GM18867 (cell line): Measurements from ENCODE around the gene NEK4.

Experiments
- ATAC-seq: cut with Tn5 transposase; IDR thresholded peaks from one replicate; pipeline ENCODE4 v1.9.1; 2021; ENCODE audit warnings: mild to moderate bottlenecking, moderate library complexity; ENCODE audit not compliant: unreplicated experiment

Gene NEK4

DNA sequence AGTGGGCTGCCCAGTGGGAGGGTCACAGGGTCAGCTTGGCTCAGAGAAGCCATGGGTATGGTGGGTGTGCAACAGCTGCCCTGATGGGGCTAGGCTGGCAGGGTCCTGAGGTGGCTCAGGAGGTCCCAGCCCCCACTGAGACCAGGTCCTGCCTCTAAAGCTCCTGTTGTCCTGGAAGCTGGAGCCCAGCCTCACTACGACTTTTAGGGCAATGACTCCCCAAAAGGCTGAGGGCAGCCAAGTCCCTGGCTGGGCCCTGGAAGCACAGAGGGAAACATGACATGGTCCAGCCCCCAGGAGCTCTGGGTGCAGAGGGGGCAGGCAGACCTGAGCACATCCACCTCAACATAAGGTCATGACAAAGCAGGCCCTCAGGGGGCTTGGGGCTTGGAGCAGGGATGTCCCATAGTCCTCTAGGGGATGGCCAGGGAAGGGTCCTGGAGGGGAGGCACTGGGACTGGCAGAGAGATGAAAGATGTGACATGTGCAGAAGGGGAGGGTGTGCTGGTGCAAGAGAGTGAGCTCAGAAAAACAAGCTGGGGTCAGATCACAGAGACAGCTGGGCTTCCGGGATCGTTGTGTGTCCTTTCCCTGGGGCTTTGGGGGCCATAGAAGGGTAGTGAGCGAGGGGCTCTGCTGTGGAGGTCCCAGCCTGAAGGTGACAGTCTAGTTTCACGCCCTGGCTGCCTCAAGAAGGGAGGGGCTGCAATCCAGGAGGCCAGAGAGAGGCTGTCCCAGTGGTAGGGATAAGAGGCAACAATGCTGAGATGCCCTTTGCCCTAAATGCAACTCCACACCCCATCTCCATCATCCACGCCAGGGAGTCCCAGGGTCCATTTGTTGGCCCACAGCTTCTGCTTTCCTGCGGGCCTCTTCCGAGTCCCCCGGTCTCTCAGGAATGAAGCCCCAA is 23.2 kb upstream of the NEK4 start:
- no peak for ATAC-seq

DNA sequence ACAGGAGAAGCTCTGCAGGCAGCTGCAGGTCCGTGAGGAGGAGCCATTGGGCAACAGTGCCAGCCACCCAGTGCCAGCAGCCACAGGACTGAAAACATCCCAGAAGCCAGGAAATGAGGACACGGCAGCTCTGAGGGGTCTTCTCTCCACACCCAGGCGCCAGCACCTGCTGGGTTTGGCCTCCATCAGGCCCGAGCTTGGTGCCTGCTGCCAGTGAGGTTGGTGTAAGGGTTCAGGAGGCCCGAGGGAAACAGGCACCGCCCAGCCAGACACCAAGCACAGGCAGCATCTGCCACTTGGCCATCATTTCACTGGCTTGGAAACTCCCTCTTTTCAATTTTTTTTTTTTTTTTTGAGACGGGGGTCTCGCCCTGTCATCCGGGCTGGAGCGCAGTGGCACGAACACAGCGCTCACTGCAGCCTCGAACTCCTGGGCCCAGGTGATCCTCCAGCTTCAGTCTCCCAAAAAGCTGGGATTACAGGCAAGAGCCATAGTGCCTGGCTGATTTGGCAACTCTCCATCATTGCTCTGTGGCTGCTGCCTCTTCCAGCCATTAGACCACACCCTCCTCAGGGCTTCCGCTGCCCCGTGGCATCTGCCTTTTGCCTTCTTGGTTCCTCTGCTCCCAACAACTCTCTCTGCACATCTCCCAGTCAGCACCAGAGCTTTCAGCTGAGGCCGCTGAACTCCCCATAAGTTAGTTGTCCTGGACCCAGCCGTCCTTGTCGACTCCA is 22.4 kb upstream of the NEK4 start:
- no peak for ATAC-seq

- no peak for ATAC-seq
These were observed 21.7 kb upstream of the NEK4 start for GRCh38 chr3:52792413-52792812.

DNA sequence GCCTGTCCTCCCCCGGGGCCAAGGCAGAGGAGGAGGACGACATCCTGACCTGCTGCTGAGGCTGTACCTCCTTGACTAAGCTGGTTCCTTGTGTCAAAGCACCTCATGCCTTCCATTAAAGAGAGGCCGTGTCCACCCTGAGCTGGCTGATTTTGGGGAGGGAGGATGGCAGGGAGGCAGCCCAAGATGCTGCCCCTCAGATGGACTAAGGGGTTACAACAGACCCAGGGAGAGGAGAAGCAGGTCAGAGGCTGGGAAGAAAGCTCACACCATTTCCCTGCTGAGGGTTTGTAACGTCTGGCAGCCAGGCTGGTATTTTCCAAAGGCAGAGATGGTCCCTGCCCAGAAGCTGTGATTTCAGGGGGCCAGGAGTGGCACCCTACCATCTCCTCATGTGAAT is 21.2 kb upstream of the NEK4 start:
- ATAC-seq: no peak

DNA sequence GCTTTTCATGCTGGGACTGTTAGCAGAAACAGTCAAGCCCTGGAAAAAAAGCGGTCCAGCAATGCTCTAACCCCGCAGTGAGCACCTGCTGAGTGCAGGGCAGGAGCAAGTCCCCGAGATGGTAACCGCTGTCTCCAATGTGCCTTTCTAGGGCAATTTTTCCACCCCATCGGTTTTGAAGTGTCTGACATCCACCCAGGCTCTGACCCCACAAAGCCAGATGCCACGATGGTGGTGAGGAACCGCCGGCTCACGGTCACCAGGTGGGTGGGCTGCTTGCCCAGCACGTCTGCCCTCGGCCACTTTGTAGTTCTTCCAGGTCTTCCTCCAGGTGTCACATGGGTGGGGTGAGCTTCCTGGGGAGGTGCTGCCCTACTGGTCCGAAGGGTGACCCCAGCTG is 20.6 kb upstream of the NEK4 start:
- ATAC-seq: no peak

- no peak for ATAC-seq
These were observed 20.0 kb upstream of the NEK4 start for GRCh38 chr3:52790741-52791140.

DNA sequence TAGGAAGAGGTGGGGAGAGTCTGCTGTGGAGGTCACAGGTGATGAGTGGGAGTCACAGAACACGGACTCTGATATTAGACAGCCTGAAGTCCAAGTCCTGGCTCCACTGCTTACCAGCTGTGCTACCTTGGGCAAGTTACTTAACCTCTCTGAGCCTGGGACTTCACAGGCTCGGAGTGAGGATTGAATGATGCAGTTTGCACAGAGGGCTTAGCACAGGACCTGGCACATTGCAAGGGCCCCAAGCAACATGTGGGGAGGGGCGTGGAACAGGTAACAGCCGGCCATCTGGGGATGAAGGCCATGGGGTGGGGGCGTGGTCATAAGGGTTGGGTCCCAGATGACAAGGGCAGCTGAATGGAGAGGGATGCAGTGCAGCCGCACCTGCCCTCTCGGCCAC is 19.6 kb upstream of the NEK4 start:
- ATAC-seq: no peak

DNA sequence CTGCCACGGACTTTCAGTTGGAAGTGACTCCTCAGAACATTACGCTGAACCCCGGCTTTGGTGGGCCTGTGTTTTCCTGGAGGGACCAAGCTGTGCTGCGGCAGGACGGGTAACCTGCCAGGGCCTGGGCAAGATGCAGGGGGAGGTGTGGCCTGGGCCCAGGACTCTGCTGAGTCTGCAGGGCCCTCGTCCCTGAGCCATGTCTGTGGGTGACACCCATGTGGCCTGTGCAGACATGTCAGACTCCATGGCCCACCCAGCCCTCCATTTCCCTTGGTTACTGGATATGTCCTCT is 19.0 kb upstream of the NEK4 start:
- ATAC-seq: no peak

DNA sequence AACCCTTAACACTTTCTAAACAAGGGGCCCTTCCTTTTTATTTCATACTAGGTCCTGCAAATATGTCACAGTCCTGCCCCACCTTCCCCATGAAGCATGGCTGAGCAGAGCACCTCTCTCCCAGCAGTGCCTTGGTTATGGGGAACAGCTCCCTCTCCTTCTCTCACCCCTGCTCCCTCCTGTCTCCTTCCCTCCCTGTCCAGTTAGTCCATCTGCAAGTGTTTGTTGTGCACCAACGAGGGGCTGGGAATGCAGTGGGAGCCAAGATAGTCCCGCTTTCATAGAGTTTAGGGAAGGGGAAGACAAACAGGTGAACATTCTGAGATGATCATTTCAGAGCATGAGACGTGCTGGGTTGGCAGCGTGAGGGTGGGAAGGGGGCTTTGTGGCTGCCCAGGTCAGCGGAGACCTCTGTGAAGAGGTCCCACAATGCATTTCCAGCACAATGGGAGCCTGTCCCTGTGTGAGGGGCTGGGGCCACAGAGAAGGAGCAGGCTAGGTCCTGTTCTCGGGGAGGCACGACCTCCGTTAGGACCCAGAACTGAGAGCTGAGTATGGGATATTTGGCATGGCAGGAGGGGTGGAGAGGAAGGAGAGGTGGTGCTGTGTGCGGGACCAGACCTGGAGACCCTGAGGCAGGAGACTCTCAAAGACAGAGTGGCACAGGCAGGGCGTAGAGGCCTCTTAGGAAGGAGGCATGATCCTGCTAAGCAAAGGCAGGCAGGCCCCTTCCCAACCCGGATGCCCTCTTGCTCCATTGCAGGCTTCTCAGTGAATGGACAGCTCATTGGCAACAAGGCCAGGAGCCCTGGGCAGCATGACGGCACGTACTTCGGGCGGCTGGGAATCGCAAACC is 18.4 kb upstream of the NEK4 start:
- ATAC-seq: no peak

DNA sequence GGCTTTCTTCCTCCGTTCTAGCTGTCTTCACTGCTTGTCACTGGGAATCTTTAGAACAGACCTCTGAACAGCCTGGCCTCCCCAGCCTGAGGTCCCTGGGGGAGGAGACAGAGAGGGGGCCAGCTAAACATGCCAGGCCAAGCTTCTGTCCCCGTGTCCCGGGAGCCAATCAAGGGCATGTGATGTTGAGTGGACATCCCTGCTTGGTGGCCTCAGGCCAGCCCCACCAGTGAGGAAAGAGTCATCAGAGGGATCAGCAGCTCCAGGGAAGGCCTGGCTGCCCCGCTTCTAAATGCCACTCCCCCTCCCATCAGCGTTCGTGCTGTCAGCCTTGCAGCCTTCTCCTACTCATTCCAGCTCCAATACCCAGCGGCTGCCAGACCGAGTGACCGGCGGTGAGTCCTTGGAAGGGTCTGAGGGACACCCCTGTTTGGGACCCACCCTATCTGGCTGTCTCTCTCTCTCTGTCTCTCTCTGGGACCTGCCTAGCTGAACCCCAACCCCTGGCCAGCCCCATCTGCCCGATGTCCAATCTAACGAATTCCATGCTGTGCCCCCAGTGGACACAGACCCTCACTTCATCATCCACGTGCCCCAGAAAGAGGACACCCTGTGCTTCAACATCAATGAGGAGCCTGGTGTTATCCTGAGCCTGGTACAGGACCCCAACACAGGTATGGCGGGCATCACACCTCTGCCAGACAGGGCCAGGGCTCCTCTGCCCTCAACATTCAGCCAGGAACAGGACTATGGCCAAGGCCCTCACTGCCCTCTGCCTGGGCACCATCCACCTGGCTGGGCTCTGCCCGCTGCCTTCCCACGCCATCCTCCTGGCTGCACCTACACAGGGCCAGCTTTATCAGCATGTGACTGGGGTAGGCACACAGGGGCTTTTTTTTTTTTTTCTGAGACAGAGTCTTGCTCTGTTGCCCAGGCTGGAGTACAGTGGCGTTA is 17.2 kb upstream of the NEK4 start:
- ATAC-seq: no peak

DNA sequence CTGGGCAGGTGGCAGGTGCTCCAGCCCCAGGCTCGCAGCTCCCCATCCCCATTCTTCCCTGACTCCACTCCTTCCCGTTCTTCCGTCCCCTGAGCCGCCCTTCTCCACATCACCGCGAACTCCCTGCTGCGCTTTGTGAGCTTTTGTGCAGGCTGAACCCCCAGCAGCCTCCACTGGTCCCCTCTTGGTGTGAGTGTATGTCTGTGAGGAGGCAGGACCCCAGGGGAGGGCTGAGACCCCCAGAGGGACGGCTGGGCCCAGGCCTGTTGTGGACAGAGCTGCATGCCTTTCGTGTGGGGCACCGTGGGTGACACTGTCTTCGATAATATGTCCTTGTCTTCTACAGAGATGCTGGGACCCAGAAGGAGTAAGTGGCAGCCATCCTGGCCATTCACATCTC is 16.5 kb upstream of the NEK4 start:
- no peak for ATAC-seq

DNA sequence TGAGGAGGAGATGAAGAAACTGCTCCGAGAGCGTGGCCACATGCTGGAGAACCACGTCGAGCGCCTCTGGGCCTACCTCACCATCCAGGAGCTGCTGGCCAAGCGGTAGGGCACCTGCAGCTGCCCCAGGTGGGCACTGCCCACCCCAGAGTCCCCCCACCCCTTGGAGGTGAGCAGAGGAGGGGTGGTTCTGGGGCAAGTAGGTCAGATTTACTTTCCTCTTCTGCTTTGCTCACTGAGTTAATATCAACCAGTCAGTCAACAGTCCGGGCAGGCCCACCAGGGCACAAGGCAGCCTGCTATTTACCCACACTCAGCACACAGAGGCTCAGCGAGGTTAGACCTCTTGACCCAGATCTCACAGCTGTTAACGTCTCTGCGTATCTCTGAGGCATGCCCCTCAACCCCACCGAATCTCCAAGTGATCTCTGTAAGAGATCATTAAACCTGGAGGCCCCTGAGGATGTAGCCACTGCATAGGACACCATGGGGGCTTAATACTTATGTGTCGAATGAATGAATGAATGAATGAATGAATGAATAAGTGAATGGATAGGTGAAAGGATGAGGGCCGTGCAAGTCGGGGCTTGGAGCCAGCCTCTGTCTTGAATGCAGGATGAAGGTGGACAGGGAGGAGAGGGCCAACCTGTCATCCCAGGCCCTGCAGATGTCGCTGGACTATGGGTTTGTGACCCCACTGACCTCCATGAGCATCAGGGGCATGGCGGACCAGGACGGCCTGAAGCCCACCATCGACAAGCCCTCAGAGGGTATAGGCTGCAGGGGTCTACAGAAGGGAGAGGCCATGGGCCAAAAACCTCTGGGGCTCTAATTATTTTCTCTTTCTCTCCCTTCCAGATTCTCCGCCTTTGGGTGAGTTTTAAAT is 15.8 kb upstream of the NEK4 start:
- no peak for ATAC-seq

DNA sequence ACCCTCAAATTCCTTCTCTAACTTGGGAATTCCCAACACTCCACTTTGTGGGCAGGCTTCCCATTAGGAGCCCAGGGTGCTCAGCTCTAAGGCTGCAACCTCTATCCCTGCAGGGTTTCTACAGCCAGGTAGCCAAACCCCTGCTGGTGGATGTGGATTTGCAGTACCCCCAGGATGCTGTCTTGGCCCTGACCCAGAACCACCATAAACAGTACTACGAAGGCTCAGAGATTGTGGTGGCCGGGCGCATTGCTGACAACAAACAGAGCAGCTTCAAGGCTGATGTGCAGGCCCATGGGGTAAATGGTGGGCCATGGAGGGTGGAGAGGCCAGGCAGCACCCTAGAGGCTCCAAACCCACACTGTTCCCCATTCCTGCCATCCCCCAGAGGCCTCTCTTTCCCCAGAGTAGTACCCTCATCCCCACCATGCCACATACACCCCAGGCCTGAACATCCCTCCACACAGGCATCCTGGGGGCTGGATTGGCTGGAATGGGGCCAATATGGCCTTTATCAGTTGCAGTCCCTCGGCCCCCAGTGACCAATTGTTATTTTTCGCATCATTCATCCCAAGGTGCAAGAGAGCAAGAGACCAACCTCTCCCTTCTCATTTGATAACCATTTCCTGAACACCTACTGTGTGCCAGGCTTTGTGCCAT is 14.3 kb upstream of the NEK4 start:
- no peak for ATAC-seq

DNA sequence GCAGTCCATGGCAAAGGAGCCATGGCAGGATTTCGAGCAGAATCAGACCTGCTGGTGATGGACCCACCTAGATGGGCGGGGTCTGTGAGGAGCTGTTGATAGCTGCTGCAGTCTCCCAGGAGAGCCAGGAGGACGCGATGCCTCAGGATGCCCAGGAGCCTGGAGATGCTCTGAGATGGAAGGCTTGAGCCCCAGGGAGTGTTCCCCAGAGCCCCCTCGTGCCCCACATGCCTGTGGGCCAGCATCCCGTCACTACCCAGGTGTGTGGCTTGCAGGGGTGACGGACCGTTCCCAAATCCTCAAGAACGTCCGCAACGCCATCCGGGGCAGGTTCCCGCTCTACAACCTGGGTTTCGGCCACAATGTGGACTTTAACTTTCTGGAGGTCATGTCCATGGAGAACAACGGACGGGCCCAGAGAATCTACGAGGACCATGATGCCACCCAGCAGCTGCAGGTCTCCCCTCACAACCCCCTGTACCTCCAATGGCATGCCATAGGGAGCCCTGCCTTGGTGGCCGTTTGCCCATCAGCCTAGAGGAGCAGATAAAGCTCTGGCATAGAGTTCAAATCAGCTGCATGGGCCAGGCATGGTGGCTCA is 13.4 kb upstream of the NEK4 start:
- no peak for ATAC-seq

DNA sequence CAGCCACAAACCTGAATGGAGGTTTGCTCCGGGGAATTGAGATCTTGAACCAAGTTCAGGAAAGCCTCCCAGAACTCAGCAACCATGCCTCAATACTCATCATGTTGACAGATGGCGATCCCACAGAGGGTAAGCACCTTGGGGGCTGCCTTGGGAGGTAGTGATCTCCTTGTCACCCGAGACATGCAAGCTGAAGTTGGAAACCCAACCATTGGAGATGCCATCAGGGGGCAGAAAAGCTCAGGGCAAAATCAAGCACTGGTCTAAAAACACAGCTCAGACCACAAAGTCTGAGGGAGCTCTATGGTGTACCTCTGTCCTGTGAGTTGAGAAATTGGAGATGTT is 12.4 kb upstream of the NEK4 start:
- no peak for ATAC-seq

DNA sequence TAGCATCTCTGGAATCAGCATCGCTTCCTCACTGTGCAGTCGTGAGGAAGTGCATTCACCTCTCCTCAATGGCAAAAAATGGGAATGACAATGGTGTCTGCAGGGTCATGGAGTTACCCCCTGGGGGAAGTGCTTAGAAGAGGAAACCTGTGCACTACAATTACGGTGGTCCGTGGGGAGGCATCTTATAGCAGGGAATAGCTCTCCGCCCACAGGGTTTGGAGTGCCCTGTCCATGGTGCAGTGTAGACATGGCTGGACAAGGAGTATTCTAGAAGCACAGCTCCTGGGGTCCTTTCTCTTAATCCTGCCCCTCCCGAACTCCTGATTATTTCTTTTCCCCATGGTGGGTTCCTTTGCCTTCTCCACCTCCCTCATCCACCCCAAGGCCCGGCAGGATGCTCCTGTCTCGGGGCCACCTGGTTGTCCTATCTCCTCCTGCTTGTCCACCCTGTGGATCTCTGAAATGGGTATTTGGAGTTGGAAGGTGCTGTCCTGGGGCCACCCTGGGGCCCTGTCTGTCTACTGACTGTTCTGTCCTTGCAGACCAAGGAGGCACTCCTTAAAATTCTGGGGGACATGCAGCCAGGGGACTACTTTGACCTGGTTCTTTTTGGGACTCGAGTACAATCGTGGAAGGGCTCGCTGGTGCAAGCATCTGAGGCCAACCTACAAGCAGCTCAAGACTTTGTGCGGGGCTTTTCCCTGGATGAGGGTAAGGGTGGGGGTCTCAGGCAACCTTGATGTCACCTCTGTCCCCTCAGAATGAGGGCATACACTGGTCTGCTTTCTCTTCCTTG is 11.9 kb upstream of the NEK4 start:
- ATAC-seq: no peak

- ATAC-seq: no peak
These were observed 11.0 kb upstream of the NEK4 start for GRCh38 chr3:52781741-52782140.
